ENCODE data around the gene KCNQ5.

The KCNQ5 gene

DNA sequence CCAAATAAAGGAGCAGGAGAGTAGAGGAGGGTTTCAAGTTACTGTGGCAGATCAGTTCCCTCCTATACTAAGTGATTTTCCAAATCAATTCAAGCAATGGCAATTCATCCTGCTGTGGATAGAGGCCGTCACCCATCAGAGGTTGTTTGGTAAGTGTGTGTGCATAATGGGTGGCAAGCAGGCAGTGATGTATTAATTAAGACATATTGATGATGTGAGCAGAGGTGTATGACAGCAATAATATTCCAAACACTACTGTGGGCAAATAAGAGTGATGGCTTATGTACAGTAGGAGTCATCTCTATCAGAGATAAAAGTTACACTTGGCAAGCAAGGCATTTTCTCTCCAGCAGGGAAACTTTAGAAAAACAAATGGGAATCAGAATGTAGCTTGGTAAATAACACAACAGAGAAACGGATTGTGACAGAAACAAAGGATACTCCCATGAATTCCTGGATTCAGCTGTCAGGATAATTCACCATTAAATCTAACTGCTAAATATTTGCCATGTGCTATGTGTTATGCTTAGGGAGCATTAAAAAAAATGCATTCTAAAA lies 407.1 kb downstream of the KCNQ5 start:
- Mint-ChIP-seq H3K9me3 (no peaks in the 10 kb centered on the region), H3K36me3 (no peaks in the 10 kb centered on the region), H3K27me3 (no peaks in the 10 kb centered on the region), H3K4me1 (no peaks in the 10 kb centered on the region), H3K4me3 (no peak overlapping the region), H3K27ac (no peak overlapping the region)
- no peak for ATAC-seq

DNA sequence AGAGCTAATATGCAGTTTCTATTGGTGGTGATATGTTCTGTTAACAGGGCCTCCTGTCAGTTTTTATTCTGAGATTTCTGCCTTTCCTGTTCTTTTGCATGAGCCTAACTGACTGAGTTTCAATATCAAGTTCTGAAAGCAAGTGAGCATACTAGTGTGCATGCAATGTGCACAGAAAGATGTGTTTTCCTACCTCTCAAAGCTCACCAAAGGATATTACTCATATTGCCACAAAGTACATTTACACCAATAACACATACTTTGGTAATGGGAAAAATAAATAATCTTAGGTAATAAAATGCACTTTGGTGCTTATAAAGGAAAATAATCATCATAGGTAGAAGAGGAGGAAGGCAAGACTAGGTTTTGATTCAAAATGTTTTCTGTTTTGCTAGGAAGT lies 408.4 kb downstream of the KCNQ5 start:
- Mint-ChIP-seq H3K9me3 (no peaks in the 10 kb centered on the region), H3K27ac (no peak overlapping the region), H3K36me3 (no peaks in the 10 kb centered on the region), H3K4me1 (no peaks in the 10 kb centered on the region), H3K4me3 (no peak overlapping the region), H3K27me3 (no peaks in the 10 kb centered on the region)
- ATAC-seq = no peak

DNA sequence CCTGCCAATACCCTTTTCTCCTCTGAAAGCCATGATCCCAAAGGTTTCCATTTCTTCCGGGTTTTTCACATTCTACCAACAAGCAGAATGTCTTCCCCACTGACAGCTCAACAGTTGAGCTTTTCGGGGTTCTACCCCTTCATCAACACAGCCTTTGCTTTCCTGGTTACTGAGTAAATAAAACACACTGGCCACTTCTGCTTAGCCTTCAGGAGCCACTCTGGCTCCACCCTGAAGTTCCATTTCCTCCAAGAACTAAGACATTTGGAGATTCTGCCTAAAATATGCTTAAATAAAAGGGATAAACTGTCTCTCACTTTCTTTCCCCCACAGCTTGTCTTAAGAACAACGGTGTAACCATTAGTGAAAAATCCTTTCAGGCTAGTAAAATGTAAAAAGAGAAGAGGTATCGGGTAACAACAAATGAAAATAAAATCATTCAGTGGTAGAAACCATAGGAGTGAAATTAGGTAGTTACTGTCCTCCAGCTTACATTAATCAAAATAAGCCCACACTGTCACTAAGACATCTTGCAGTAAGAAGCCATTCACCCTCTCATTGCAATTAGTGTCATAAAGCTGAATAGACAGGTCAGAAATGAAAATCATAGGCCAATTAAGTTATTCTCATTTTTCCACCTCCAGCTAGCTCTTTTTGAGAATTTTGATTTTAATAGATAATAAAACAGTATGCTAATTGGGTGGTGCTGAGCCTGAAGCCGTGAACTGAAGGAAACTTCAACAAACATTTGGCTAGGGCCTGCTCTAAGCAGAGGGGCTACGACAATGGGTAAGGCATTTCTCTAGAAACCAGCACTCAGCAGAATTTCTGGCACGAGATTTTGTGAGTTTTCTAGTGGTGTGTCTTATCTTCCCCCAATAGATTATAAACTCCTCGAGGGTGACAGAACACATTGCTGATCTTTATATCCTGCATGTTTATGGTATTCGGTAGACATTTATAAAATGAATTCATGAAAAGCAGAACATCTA lies 409.2 kb downstream of the KCNQ5 start:
- H3K9me3 Mint-ChIP-seq = no peaks in the 10 kb centered on the region
- no peak overlapping the region for H3K4me3 Mint-ChIP-seq

DNA sequence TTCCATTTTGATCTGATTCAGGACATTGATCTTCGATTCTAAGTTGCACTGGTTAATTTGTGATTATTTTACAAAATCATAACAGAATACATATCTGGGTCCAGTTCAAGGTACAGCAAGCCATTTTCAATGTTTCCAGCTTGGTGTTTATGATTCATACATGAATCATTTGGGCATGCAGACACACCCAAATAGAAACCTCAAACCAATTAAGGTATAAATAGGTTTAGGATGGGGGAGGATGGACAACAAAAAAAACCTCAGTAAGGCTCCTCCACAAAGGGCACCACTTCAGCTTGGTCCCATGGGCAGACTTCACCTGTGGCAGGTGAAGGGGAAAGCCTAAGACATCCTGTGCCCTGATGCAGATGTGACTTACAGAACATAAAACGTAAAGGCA lies 410.7 kb downstream of the KCNQ5 start:
- no peaks in the 10 kb centered on the region for H3K27me3 Mint-ChIP-seq
- no peaks in the 10 kb centered on the region for H3K9me3 Mint-ChIP-seq
- no peak overlapping the region for H3K27ac Mint-ChIP-seq
- H3K4me3 Mint-ChIP-seq = no peak overlapping the region
- no peak for ATAC-seq
- H3K4me1 Mint-ChIP-seq = no peaks in the 10 kb centered on the region
- H3K36me3 Mint-ChIP-seq = no peaks in the 10 kb centered on the region

More for the DNA sequence above, 409.2 kb downstream of the KCNQ5 start:
- no peak overlapping the region for H3K27ac Mint-ChIP-seq
- no peak for ATAC-seq
- H3K4me1 Mint-ChIP-seq = no peaks in the 10 kb centered on the region
- no peaks in the 10 kb centered on the region for H3K27me3 Mint-ChIP-seq
- no peaks in the 10 kb centered on the region for H3K36me3 Mint-ChIP-seq

DNA sequence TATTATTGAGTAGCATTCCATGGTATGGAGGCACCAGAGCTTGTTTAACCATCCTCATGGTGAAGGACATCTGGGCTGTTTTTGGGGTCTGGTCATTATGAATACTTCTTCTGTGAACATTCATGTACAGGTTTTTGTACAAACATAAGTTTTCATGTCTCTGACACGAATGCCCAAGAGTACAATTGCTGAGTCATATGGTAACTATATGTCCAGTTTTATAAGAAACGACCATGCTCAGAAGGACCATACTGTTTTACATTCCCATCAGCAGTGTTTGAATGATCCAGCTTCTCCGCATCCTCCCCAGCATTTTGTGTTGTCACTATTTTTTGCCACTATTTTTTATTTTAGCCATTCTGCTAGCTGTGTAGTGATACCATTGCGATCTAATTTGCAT lies 414.8 kb downstream of the KCNQ5 start:
- H3K36me3 Mint-ChIP-seq = peaks cover 13% of the 10 kb centered on the region
- H3K9me3 Mint-ChIP-seq = peaks cover 9% of the 10 kb centered on the region
- ATAC-seq = no peak
- no peaks in the 10 kb centered on the region for H3K27me3 Mint-ChIP-seq
- H3K4me1 Mint-ChIP-seq = no peaks in the 10 kb centered on the region
- no peak overlapping the region for H3K27ac Mint-ChIP-seq
- H3K4me3 Mint-ChIP-seq = no peak overlapping the region

DNA sequence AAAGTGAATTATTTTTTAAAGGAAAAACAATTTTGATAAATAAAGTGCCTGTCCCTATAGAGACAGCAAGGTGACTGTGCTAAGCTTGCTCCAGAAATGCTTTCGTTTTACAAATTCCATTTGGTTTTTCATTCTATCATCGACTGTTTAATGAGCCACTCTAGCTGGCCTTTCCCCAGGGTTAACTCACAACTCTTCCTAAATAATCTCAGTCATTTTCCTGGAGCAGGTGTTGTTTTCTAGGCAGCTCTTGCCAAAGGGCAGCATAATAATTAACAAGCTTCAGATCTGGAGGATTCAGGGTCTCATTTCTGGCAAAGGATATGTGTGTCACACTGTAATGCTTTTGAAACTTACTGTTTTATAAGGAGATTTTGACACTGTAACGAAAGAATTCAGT lies 419.2 kb downstream of the KCNQ5 start:
- H3K27ac Mint-ChIP-seq = no peak overlapping the region
- no peaks in the 10 kb centered on the region for H3K27me3 Mint-ChIP-seq
- ATAC-seq = no peak
- no peak overlapping the region for H3K4me3 Mint-ChIP-seq
- H3K36me3 Mint-ChIP-seq = peaks cover 36% of the 10 kb centered on the region
- no peaks in the 10 kb centered on the region for H3K4me1 Mint-ChIP-seq
- peaks cover 9% of the 10 kb centered on the region for H3K9me3 Mint-ChIP-seq

DNA sequence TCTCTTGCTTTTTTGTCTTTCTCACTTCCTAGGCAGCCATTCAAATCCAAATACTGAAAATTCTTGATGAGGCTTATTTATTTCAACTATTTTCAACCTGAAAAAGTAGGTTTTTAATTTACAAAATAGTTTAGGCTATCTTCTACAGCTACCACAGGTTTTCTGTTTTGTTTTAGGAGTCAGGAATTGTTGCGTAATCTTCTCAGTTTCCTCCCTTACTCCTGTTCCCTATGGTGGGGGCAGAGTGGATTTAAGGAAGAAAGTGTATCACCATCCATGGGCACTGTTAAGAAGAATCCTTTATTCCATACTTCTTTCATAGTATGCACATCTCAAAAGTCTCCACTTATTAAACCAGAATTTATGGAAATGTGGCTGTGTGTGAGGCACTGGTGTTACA lies 421.0 kb downstream of the KCNQ5 start:
- Mint-ChIP-seq H3K4me1 (no peaks in the 10 kb centered on the region), H3K27me3 (no peaks in the 10 kb centered on the region), H3K4me3 (no peak overlapping the region), H3K36me3 (peaks cover 36% of the 10 kb centered on the region), H3K27ac (no peak overlapping the region), H3K9me3 (peaks cover 9% of the 10 kb centered on the region)
- ATAC-seq = no peak

DNA sequence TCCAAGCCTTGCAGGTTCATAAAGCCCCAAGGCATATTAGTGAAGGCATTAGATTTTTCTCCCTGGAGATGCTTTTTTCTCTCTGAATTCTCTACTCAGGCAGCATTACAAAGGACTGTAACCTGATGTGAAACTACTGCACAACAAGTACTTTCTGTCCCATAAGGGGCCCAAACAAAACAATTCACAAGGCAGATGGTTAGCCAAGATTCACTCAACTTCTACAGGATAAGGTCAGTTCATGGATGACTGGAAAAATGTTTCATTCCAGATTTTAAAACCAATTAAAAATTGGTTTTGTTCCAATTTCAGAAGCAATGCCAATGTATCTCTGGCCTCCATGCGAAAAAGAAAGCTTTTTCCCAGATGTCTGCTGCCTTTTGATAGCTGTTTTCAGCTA lies 421.6 kb downstream of the KCNQ5 start:
- no peak overlapping the region for H3K27ac Mint-ChIP-seq
- H3K4me3 Mint-ChIP-seq = no peak overlapping the region
- H3K36me3 Mint-ChIP-seq = peaks cover 36% of the 10 kb centered on the region
- H3K4me1 Mint-ChIP-seq = no peaks in the 10 kb centered on the region
- H3K27me3 Mint-ChIP-seq = no peaks in the 10 kb centered on the region
- H3K9me3 Mint-ChIP-seq = peaks cover 9% of the 10 kb centered on the region
- ATAC-seq = no peak

DNA sequence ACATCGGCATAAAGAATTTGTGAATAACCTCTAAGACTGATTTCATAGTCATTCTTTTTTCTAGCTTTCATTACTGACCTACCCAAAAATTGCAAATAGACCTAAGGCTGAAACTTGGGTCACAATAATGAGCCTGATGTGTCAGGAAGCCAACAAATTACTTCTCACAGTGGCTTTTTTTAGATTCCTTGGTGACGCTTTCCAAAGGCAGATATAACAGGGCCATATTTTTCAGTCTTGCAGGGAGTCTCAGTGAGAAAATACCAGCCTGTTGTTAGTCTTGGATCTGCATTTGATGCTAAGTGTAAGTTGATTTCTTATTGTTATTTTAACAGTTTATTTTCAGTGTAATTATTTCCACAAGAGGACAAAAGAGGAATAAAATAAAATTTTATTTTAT lies 423.7 kb downstream of the KCNQ5 start:
- Mint-ChIP-seq H3K4me1 (no peaks in the 10 kb centered on the region), H3K36me3 (peaks cover 23% of the 10 kb centered on the region), H3K27ac (no peak overlapping the region), H3K27me3 (no peaks in the 10 kb centered on the region), H3K4me3 (no peak overlapping the region), H3K9me3 (no peaks in the 10 kb centered on the region)
- ATAC-seq = no peak

DNA sequence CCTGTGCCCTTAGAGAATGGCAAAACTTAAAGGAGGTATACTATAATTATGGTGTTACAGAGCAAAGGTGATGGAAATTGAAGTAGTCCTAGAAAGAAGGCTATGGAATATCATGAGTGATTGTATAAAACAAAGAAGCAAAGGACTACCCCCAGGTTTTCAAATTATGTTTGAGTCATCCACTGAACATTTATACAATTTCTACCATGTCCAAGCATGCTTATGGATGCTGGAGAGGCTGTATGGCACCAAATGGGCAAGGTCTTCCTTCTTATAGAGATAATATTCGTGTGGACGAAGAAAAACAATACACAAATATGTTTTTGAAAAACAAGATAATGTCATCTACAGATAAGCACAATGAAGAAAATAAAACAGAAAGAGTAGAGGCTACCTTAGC lies 425.9 kb downstream of the KCNQ5 start:
- Mint-ChIP-seq H3K36me3 (peaks cover 17% of the 10 kb centered on the region), H3K9me3 (no peaks in the 10 kb centered on the region), H3K27me3 (no peaks in the 10 kb centered on the region), H3K27ac (no peak overlapping the region), H3K4me3 (no peak overlapping the region), H3K4me1 (no peaks in the 10 kb centered on the region)
- no peak for ATAC-seq

DNA sequence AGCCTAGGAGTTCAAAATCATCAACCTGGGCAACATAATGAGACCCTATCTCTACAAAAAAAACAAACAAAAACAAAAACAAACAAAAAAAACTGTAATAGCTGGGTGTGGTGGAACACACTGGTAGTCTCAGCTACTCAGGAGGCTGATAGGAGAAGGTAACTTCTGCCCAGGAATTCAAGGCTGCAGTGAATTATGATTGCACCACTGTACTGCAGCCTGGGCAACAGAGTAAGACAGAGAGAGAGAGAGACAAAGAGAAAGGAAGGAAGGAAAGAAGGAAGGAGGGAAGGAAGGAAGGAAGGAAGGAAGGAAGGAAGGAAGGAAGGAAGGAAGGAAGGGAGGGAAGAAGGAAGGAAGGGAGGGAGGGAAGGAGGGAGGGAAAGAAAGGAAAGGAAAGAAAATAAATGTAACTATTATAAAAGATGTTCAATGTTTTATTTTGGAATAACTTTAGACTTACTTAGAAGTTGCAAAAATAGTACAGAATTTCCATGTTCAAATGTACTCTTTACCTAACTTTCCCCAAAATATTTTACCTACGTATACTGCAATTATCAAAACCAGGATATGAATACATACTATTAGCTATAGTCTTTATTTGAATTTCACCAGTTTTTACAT lies 428.2 kb downstream of the KCNQ5 start:
- Mint-ChIP-seq H3K27me3 (no peaks in the 10 kb centered on the region), H3K9me3 (no peaks in the 10 kb centered on the region), H3K36me3 (peaks cover 4% of the 10 kb centered on the region), H3K4me3 (no peak overlapping the region), H3K4me1 (no peaks in the 10 kb centered on the region), H3K27ac (no peak overlapping the region)
- no peak for ATAC-seq

DNA sequence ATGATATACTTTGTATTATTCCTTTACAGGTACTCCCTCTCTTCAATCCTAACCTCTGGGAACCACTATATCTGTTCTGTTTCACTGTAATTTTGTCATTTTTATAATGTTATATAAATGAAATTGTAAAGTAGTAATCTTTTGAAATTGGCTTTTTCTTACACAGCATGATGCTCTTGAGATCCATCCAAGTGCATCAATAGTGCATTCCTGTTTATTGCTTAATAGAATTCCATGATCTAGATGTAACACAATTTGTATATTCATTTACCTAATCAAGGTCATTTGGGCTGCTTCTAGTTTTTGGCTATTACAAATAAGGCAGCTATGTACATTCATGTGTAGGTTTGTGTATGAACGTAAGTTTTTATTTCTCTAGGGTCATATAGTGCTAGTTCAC lies 428.8 kb downstream of the KCNQ5 start:
- H3K27ac Mint-ChIP-seq = no peak overlapping the region

DNA sequence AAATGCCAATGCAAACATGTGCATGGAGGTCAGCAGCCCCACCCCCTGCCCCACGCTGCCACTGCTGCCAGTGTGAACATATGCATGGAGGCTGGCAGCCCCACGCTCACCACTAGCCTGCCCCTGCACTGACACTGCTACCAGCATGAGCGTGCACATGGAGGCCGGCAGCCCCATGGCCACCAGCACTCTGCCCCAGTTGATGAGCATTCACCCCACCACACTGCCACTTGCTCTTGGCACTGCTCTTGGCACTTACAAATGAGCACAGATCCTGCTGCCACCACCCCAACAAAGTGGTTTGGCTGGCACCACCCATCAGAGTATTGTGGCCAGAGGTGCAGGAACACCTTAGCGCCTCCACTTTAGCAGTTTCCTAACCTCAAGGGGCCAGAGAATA lies 429.3 kb downstream of the KCNQ5 start:
- H3K4me1 Mint-ChIP-seq = no peaks in the 10 kb centered on the region
- H3K4me3 Mint-ChIP-seq = no peak overlapping the region
- peaks cover 3% of the 10 kb centered on the region for H3K9me3 Mint-ChIP-seq
- H3K27me3 Mint-ChIP-seq = no peaks in the 10 kb centered on the region
- no peak overlapping the region for H3K27ac Mint-ChIP-seq
- no peak for ATAC-seq
- H3K36me3 Mint-ChIP-seq = no peaks in the 10 kb centered on the region

More for the DNA sequence above, 428.8 kb downstream of the KCNQ5 start:
- no peaks in the 10 kb centered on the region for H3K36me3 Mint-ChIP-seq
- no peak for ATAC-seq
- no peaks in the 10 kb centered on the region for H3K27me3 Mint-ChIP-seq
- no peaks in the 10 kb centered on the region for H3K4me1 Mint-ChIP-seq
- no peak overlapping the region for H3K4me3 Mint-ChIP-seq
- H3K9me3 Mint-ChIP-seq = no peaks in the 10 kb centered on the region

DNA sequence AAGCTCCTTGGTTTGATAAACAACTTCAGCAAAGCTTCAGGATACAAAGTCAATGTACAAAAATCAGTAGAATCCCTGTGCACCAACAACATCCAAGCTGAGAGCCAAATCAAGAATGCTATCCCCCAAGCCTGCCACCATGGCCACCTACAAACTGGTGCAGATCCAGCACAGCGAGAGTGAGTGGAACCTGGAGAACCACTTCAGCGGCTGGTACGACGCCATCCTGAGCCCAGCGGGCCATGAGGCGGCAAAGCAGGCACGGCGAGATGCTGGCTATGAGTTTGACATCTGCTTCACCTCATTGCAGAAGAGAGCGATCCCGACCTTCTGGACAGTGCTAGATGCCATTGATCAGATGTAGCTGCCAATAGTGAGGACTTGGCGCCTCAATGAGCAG lies 433.1 kb downstream of the KCNQ5 start:
- Mint-ChIP-seq H3K4me1 (no peaks in the 10 kb centered on the region), H3K4me3 (no peak overlapping the region), H3K27ac (no peak overlapping the region), H3K9me3 (peaks cover 3% of the 10 kb centered on the region), H3K27me3 (no peaks in the 10 kb centered on the region), H3K36me3 (no peaks in the 10 kb centered on the region)
- no peak for ATAC-seq

DNA sequence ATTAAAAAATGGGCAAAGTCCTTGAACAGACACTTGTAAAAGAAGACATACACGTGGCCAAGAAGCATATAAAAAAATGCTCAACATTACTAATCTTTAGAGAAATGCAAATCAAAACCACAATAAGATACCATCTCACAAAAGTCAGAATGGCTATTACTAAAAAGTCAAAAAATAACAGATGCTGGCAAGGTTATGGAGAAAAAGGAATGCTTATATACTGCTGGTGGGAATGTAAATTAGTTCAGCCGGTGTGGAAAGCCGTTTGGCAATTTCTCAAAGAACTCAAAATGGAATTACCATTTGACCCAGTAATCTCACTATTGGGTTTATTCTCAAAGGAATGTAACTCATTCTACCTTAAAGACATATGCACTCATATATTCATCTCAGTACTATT lies 436.9 kb downstream of the KCNQ5 start:
- no peaks in the 10 kb centered on the region for H3K36me3 Mint-ChIP-seq
- no peaks in the 10 kb centered on the region for H3K27me3 Mint-ChIP-seq
- no peak for ATAC-seq
- H3K9me3 Mint-ChIP-seq = peaks cover 3% of the 10 kb centered on the region
- H3K27ac Mint-ChIP-seq = no peak overlapping the region
- no peak overlapping the region for H3K4me3 Mint-ChIP-seq
- no peaks in the 10 kb centered on the region for H3K4me1 Mint-ChIP-seq

DNA sequence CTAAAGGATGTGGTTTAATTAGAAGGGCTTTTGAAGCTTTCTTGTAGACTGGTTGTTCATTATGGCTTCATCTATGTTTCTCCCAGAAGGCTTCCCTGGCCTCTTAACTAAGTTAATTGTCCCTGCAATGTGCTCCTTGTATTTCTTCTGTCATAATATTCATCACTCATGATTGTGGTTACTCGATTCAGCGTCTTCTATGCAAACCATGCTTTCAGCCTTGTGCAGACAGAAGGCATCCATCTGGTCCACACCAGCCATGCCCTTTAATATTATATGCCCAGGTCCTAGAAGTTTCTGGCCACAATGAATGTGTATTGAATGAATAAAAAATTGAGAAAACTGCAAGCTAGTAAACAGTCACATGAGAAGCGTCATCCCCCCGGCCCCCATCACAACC lies 440.3 kb downstream of the KCNQ5 start:
- ATAC-seq = no peak
- H3K36me3 Mint-ChIP-seq = peaks cover 7% of the 10 kb centered on the region
- H3K27ac Mint-ChIP-seq = no peak overlapping the region
- no peak overlapping the region for H3K4me3 Mint-ChIP-seq
- H3K4me1 Mint-ChIP-seq = peaks cover 7% of the 10 kb centered on the region
- H3K27me3 Mint-ChIP-seq = no peaks in the 10 kb centered on the region
- H3K9me3 Mint-ChIP-seq = peaks cover 3% of the 10 kb centered on the region

Measured in stimulated activated memory B cell treated with anti-CD40 and anti-IgM and Interleukin-4, amounts not matched to agents 10 μg/mL and 1 μg/mL and 100 μg/mL, for 72 hours (primary cell).